ENCODE results near the gene DCUN1D2.

DNA sequence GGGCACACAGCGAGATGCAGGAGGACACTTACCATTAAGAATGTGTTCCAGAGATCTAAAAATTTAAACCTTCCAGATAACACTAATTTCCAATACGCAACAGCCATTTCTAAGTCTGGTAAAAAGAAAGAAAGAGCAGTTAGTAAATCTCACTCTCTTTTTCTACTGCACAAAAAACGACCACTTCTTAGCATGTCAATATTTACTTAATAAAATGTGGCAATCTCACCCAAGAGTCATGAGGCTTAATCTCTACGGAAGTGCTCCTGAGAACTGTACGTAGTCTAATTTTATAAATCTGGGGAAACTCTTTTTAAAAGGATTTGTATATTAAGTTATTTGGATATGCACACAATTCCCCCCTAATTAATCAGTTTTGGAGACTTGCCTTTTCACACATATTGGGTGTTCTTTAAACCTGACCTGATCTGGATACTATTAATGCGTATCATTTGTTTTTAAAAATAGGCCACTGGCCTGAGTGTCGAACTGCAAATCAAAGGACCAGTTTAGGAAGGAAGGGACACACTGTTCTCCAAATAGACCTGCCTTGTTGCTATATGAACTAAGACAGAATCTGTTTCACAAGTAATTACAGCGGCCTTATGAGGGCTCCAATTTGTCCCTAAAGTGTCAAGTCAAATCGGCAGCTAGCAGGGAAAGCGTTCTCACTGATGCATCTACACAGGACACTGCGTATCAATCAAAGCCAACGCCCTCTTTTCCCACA lies 29.3 kb downstream of the DCUN1D2 start:
- TF ChIP-seq POLR2A (IDR thresholded peaks at IDR 0.05) (no peak), EP300 (IDR thresholded peaks at IDR 0.05) (no peak), POLR2AphosphoS5 (IDR thresholded peaks at IDR 0.05) (no peak)
- TF ChIP-seq, protein P1, sequence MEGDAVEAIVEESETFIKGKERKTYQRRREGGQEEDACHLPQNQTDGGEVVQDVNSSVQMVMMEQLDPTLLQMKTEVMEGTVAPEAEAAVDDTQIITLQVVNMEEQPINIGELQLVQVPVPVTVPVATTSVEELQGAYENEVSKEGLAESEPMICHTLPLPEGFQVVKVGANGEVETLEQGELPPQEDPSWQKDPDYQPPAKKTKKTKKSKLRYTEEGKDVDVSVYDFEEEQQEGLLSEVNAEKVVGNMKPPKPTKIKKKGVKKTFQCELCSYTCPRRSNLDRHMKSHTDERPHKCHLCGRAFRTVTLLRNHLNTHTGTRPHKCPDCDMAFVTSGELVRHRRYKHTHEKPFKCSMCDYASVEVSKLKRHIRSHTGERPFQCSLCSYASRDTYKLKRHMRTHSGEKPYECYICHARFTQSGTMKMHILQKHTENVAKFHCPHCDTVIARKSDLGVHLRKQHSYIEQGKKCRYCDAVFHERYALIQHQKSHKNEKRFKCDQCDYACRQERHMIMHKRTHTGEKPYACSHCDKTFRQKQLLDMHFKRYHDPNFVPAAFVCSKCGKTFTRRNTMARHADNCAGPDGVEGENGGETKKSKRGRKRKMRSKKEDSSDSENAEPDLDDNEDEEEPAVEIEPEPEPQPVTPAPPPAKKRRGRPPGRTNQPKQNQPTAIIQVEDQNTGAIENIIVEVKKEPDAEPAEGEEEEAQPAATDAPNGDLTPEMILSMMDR (IDR thresholded peaks at IDR 0.05) = no peak
